Panc1 (cell line): ENCODE results near the gene MSI2.

Source experiments
- CTCF ChIP-seq: fragments of 450-650 bp; IDR thresholded peaks from 2 replicates; pipeline ENCODE4 v1.5.1; 2017; ENCODE audit warnings: mild to moderate bottlenecking
- POLR2AphosphoS5 ChIP-seq: IDR thresholded peaks from 2 replicates; pipeline ENCODE4 v1.6.1; 2012; ENCODE audit warnings: mild to moderate bottlenecking, low read depth, low read length, moderate library complexity
- REST ChIP-seq, 2 experiments: IDR thresholded peaks; 2 replicates each; pipeline ENCODE4 v1.6.1; 2011 to 2012; ENCODE audit warnings: low read depth in 2 of 2, control low read depth in 1 of 2, low read length in 1 of 2, mild to moderate bottlenecking in 1 of 2, moderate library complexity in 1 of 2; ENCODE audit not compliant: insufficient read depth in 1 of 2
- SIN3A ChIP-seq: IDR thresholded peaks from 2 replicates; pipeline ENCODE4 v1.6.1; 2012; ENCODE audit warnings: low read depth, mild to moderate bottlenecking, low read length, moderate library complexity, borderline replicate concordance; ENCODE audit not compliant: insufficient read depth
- TCF7L2 ChIP-seq: IDR thresholded peaks from 2 replicates; pipeline ENCODE4 v1.6.1; 2011; ENCODE audit warnings: mild to moderate bottlenecking, low read depth, low read length, inconsistent platforms

DNA sequence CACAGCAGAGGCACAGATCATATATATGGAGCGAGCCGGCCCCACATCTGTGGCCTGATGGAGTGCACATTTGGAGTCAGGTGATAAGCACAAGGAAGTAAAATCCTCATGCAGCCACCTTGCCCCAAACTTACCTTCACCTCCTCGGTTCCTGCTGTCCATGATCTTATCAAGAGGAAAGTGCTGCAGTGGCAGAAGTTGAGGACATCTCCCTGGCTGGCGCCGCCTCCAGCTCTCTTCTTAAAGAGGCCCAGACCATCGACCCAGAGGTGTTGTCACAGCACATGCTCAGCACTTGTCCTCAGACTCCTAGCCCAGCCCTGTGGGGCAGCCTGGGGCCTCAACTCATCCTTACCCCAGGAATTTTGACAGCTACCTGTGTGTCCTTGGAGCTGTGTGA lies 276.2 kb downstream of the MSI2 start:
- TF ChIP-seq CTCF (no peak), REST (IDR thresholded peaks at IDR 0.05; ENCODE audit: insufficient read depth in 1 of 2, low read depth in 2 of 2, low read length in 1 of 2) (no peak), POLR2AphosphoS5 (no peak), SIN3A (no peak), TCF7L2 (no peak)
